GM13976 (cell line): Measurements from ENCODE around the gene MAN2A1.

Source experiments
- DNase-seq: peaks from one replicate; pipeline ENCODE4 v3.0.0; 2012; ENCODE audit warnings: low spot score
- CTCF ChIP-seq: IDR thresholded peaks from 2 replicates; pipeline ENCODE4 v1.5.1; 2012; ENCODE audit warnings: borderline replicate concordance, mild to moderate bottlenecking; ENCODE audit not compliant: insufficient read depth; ENCODE audit errors: extremely low read depth, missing control alignments, control extremely low read depth
- in situ Hi-C: fragments of 300-500 bp; cut with MboI; formaldehyde crosslinking; loops from one replicate; pipeline ENCODE4 v1.12.0; 2022; ENCODE audit warnings: low sequenced_read_pairs, mixed read lengths, inconsistent platforms; ENCODE audit not compliant: unreplicated experiment

Gene MAN2A1

DNA sequence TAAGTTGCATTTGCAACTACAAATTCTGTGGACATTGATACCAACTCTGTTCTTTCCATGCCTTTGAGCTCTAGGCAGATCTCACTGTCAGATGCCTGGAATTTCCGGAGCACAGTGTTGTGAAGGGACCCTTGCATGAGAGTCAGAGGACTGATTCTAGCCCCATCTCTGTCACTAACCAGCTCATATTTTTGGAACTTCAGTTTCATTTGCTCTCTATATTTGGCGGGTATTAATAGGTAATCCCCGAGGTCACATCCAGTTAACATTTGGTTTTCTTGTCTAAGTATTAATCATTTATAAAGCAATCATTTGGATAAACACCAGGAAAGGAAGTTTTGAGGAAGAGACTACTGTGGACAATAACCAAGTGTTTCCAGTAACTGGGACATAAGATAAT is 115.7 kb downstream of the MAN2A1 start:
- in situ Hi-C loops: no loop called here
- DNase-seq: no peak
- no peak for TF ChIP-seq CTCF

DNA sequence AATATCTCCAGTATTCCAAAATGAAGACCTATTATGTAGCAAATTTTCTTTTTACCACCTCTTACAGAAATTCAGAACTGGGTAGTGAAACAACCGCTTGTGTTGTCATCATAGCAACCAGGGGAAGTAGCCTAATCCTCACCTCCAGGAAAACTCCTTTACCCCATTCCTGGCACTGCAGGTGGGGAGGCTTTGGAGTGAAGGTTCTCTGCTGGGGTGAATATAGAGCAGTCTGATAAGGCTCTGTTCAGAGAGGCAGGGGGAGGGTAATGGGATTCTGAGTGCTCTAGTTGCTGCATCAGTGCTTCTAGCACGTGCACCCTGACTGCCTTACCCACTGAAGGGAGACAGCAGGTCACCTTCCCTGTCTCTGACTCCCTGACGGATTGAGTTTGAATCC is 116.2 kb downstream of the MAN2A1 start:
- no peak for TF ChIP-seq CTCF
- in situ Hi-C loops: no loop called here
- DNase-seq: no peak

- in situ Hi-C loops: no loop called here
- no peak for TF ChIP-seq CTCF
- DNase-seq: no peak
Observed at GRCh38 chr5:109812698-109813097, 123.0 kb downstream of the MAN2A1 start.

- in situ Hi-C loops: no loop called here
- DNase-seq: no peak
- TF ChIP-seq CTCF: no peak
Observed at GRCh38 chr5:109816732-109817131, 127.0 kb downstream of the MAN2A1 start.

- TF ChIP-seq CTCF: no peak
- DNase-seq: no peak
- in situ Hi-C loops: no loop called here
Observed at GRCh38 chr5:109819878-109820277, 130.2 kb downstream of the MAN2A1 start.

DNA sequence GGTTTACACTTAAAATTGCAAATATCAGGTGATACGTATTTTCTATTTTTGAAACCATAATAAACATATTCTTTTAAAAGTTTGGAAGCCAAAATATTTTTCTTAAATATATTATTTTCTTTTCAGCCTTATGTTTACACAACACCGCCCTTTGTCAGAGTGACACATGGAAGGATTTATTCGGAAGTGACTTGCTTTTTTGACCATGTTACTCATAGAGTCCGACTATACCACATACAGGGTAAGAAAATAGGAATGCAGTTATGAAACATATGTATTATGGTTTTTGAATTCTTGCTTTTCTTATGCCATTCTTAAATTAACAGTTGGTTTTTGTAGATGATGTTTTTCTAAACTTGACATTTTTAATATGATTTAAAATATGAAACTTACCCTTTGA is 133.9 kb downstream of the MAN2A1 start:
- in situ Hi-C loops: no loop called here
- DNase-seq: no peak

More for the DNA sequence above, 133.9 kb downstream of the MAN2A1 start:
- no peak for TF ChIP-seq CTCF
